Measurements from ENCODE around the gene CFAP126.
"Not testable (repeated sequence)": the region's sequence is repeated elsewhere in the genome, so short reads cannot be mapped to it uniquely, and the experiment has no call there.

Gene CFAP126, protein sequence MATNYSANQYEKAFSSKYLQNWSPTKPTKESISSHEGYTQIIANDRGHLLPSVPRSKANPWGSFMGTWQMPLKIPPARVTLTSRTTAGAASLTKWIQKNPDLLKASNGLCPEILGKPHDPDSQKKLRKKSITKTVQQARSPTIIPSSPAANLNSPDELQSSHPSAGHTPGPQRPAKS

DNA sequence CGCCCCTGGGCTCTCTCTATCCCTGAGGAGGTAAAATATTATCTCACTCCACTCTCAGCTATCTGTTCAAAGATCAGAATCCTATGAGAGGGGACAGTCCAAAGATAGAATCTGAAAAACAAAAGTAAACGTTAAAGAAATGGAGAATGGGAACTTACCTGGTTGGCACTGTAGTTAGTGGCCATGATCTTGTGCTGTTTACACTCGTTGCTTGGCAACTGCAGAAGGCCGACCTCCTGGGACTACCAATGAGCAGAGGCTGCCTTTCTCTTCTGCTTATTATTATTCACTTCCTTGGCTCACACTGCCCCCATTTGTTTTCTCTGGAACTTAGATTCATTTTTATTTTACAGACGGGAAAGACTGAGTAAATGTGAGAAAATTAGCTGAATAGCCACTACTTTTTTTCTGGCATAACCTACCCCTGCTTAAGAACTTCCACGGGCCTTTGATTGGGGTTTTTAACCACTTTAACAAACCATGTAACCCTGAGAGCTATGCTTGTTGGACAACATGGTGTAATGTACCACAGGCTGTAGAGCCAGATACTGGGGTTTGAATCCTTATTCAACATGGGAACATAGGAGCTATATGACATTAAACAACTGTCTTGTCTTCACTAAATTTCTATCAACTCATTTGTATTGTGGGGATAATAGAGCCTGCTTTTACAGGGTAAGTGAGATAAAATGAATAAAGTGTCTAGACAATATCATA lies at the start of gene CFAP126:
Gene CFAP126 (minus strand): TSS at position 193 of the 717 bp plus-strand sequence. CDS start 8 bp downstream, at position 185.
- peak; percentile 80 to 81 for DNase-seq

DNA sequence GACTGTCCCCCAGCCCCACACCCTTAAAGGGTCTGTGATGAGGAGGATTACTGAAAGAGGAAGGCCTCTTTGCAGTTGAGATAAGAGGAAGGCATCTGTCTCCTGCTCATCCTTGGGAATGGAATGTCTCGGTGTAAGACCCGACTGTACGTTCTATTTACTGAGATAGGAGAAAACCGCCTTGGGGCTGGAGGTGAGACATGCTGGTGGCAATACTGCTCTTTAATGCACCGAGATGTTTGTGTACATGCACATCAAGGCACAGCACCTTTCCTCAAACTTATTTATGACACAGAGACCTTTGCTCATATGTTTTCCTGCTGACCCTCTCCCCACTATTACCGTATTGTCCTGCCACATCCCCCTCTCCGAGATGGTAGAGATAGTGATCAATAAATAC lies 45.4 kb upstream of the CFAP126 start:
- DNase-seq: not testable (repeated sequence)

DNA sequence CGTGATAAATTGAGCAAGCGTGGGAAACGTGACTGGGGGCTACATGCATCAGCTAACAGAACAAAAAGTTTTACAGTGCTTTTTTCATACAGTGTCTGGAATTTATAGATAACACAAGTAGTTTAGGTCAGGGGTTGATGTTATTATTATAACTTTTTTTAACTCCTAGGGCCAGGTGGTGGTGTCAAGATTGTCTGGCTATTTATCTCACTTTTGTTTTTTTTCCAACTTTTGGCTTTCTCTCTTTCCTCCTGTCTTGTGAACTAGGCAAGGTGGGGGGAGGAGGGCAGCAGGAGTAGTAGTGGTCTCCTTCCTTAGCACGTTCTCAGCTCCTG lies 42.9 kb upstream of the CFAP126 start:
- not testable (repeated sequence) for DNase-seq

DNA sequence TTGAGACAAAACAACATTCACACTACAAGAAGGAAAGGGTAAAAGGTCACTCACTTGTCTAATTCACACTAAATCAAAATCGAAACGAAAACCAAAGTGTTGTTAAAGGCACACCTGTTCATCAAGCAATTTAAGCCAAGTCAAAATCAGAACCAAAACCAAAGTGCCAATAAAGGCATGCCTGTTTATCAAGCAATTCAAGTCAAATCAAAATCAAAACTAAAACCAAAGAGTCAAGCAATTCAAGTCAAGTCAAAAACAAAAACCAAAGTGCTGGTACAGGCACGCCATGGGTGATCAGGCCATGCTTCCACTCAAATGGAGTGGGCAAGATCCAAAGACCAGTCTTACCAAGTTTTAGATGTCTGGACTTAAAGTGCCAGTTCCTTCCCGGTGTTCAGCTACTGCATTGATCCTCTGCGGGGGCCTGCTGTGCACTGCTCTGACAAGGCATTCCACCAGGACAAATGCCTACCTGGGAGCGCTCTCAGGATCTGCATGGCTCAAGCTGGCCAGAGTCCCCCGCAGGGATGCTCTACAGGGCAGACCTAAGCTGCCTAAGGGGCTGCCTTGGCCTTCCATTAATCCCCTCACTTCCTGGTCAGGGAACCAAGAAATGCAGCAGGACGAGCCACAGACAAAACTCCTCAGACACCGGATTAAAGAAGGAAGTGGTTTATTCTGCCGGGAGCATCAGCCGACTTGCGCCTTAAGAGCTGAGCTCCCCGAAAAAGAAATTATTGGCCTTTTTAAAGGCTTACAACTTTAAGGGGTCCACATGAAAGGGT lies 42.4 kb upstream of the CFAP126 start:
- DNase-seq: peak in 1 of 2 donors; percentile 63

DNA sequence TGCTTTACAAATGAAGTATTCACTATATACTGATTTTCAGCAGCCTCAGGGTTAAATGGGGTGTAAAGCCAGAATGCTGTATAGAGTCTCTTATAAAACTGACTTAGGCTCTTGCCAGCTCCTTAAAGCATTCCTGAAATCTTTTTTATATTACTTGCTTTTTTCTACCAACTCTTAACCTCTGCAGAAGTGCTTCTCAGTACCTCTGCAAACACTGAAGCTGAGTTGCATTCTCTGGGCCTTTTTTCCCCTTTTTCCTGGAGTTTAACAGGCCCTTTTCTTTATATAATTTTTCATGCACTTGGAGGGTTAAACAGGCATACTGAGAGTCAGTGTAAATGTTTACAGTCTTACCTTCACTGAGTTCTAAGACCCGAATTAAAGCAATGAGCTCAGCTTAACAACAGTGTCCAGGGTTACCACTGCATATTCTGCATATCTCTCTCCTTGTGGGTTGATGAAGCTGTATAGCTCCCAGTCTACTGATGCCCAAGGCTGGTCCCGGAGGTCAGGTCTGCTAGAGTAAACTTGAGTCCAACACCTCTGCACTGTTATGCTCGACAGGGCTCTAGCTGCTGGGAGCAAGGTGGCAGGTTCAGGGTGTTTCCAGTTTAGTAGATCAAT lies 40.9 kb upstream of the CFAP126 start:
- DNase-seq: no peak

DNA sequence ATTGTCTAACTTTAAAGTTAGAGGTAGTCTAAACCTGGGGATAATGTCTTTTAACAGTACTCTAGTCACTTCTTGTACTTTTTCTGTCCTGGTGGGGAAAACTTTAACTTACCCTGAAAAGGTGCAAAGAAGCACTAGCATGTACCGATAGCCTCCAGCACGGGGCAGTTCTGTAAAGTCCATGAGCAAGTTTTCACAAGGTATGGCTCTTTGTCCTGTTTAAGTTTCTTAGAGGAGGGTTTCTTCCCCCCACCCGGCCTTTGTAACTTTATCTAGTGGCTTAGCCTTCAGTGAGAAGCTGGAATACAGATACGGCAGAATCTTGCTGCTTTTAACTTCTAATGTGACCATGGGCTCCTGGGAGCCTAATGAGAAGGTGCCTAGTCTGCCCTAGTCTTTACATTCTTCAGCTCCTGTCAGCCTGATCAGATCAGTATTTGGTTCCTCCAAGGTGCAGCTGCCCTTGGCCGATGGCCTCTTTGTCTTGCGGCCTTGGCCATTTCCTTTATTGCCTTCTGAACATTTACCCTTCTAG lies 39.8 kb upstream of the CFAP126 start:
- no peak for DNase-seq

DNA sequence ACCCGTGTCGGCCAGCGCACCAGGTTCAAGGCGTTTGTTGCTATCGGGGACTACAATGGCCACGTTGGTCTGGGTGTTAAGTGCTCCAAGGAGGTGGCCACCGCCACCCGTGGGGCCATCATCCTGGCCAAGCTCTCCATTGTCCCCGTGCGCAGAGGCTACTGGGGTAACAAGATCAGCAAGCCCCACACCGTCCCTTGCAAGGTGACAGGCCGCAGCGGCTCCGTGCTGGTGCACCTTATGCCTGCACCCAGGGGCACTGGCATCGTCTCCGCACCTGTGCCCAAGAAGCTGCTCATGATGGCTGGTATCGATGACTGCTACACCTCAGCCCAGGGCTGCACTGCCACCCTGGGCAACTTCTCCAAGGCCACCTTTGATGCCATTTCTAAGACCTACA lies 38.9 kb upstream of the CFAP126 start:
- DNase-seq: not testable (repeated sequence)

DNA sequence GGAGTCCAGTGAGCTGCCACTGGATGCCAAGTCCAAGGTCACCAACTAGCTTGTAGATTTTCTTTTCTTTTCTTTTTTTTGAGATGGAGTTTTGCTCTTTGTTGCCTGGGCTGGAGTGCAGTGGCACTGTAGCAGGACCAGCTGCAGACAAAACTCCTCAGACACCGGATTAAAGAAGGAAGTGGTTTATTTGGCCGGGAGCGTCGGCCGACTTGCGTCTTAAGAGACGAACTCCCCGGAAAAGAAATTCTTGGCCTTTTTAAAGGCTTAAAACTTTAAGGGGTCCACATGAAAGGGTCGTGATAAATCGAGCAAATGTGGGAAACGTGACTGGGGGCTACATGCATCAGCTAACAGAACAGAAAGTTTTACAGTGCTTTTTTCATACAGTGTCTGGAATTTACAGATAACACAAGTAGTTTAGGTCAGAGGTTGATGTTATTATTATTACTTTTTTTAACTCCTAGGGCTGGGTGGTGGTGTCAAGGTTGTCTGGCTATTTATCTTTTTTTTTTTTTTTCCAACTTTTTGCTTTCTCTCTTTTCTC lies 36.4 kb upstream of the CFAP126 start:
- no peak for DNase-seq

DNA sequence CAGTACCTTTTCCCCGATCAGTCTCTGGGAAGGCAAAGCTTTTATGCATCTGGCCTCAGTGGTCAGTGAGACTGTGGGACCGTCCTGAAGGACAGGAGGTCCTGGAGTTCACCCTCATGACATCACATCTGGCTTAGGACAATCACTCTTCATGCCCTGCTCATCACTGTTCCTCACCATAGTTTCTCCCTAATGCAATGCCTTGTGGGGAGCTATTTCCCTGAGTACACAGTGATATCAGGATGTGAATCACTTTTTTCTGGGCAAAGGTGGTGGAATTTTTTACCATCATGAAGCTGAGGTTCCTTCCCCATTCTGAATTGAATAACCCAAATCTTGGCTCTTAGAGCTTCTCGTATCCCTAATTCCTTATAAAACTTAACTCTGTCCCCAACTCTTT lies 34.8 kb upstream of the CFAP126 start:
- no peak for DNase-seq

DNA sequence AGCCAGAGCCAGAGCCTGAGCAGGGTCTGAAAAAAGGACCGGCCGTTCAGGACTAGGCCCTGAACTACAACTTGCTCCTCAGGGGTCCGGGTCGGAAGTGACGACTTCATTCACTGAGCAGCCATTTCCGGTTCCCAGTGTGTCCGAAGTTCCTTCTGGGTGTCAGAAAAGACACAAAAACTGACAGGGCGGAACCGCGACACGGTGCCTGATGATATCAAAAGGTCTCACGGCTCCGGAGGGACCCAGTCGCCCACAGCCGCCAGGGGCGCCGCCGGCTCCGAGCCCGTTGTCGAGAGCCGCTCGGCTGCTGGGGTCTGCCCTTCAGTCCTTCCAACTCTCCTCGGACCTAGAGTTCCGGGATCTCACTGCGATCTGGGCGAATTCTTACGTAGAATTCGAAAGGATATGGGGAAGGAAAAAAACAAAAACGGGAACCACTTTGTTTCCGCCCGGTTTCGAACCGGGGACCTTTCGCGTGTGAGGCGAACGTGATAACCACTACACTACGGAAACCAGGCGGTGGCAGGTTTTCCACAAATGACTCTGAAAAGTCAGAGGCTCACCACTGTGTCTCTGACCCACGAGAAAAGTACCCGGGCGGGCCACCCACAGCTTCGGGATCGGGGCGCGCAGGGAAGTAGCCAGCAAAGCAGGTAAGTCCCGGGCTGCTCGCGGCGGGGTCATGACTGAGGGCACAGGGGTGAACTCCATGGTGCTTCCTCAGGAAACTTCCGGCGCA lies 31.8 kb upstream of the CFAP126 start:
- peak; percentile 94 to 97 for DNase-seq

DNA sequence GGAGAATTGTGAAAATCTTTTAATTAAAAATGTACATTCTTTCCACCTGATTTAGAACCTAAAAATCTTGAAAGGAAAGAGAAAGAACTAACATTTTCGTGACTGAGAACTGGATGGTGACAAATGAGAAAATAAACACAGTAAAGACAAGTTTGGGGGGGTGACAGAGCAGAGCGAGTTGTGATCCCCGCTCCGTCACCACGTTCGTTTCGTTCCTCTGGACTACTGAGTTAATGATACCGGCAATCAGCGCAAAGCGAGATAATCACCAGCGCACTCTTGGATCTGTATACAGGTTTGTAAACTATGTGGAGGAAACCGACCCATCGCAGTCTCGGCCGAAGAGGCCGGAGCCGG lies 31.2 kb upstream of the CFAP126 start:
- DNase-seq: no peak

DNA sequence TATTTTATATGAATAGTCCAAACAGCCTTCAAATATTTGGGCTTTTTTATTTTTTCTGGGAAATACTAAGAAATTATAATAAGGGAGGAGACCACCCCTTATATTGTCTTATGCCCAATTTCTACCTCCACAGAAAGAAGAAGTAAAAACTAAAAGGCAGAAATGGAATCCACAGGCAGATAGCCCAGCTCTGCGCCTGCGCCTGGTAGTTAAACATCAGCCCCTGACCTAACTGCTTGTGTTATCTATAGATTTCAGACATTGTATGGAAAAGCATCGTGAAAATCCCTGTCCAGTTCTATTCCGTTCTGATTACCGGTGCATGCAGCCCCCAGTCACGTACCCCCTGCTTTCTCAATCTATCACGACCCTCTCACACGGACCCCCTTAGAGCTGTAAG lies 29.4 kb upstream of the CFAP126 start:
- DNase-seq: not testable (repeated sequence)

DNA sequence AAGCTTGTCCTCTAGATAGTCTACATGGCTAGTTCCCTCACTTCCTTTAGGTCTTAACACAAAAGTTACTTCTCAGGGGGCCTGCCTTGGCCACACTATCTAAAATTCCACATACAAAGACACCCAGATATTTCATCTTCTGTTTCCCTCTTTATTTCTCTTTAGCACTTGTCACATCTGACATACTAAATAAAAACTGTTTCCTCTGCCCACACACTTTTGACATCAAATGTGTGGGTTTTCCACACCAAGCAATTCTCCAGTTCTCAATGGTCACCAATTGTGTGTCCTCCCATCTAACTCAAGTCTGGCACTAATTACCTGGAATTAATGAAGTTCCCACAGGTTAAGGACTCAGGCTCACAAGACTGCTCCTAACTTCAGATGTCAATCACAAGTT lies 25.5 kb upstream of the CFAP126 start:
- no peak for DNase-seq

DNA sequence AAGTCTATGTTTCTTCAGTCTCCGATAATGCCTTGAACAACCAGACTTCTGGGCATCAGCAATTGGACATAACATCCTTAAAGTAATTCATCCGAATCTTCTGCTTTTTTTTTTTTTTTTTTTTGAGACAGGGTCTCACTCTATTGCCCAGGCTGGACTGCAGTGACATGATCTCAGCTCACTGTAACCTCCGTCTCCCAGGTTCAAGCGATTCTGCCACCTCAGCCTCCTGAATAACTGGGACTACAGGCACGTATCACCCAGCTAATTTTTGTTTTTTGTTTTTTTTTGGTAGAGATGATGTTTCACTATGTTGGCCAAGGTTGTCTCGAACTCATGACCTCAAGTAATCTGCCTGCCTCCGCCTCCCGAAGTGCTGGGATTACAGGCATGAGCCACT lies 23.9 kb upstream of the CFAP126 start:
- no peak for DNase-seq

DNA sequence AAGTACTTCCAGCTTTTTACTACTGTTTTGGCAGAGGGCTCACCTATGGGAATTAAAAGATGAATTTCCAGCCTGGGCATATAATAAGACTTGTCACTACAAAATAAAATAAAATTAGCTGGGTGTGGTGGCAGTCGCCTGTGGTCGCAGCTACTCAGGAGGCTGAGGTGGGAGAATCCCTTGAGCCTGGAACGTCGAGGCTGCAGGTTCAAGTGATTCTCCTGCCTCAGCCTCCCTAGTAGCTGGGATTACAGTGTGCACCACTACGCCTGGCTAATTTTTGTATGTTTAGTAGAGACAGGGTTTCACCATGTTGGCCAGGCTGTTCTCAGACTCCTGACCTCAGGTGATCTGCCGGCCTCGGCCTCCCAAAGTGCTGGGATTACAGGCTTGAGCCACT lies 23.5 kb upstream of the CFAP126 start:
- DNase-seq: not testable (repeated sequence)

DNA sequence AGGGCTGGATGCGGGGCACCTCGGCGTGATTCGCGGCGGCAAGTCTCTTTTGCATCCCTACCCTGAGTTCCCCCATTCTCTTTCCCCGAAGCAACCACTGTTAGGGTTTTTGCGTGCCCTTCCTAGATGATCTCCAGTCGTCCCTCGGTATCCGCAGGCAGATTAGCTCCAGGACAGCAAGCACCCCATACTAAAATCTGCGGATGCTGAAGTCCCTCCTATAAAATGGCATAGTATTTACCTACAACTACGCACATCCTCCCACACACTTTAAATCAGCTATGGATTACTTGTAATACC lies 22.8 kb upstream of the CFAP126 start:
- no peak for DNase-seq

DNA sequence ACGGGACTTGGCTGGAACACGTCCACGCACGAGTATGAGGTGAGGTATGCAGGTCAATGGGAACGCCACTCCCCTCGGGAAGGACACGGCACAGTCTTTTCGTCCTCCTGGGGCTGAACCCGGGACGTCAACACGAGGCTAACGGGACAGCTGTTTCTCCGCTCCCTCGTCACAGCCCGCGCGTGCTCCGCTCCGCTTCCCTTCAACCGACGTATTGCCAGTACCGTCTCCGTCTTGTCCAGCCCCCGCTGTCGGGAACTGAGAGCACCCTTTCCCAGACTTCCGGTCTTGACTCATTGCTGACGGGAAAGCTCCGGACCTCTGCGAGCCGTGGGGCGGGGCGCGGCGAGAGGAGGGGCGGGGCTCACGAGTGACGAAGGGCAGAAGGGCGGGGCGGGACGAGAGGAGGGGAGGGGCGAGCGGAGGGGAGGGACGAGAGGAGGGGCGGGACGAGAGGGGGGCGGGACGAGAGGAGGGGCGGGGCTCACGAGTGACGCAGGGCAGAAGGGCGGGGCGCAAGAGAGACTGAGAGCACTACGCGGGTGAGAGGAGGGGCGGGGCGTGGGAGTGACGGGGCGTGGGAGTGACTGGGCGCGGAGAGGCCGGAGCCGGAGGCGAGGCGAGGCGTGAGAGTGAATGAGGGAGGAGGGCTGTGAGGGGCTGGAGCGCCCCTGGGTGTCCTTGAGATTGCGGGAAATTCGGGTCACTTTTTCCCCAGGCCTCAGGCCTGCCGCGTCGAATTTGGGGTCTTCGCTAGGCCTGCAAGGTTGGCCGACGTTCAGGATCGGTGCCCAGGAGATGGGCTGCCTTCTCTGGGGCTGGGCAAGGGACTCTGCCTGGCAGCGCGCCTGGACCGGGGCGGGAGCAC lies 22.2 kb upstream of the CFAP126 start:
- peak; percentile 95 for DNase-seq

DNA sequence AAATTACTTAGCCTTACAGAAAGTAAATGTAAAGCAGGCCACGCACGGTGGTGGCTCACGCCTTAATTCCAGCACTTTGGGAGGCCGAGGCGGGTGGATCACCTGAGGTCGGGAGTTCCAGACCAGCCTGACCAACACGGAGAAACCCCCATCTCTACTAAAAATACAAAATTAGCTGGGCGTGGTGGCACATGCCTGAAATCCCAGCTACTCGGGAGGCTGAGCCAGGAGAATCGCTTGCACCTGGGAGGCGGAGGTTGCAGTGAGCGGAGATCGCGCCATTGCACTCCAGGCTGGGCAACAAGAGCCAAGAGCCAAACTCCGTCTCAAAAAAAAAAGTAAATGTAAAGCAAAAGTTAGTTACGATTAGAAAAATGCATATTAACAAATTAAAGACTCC lies 21.5 kb upstream of the CFAP126 start:
- DNase-seq: not testable (repeated sequence)

DNA sequence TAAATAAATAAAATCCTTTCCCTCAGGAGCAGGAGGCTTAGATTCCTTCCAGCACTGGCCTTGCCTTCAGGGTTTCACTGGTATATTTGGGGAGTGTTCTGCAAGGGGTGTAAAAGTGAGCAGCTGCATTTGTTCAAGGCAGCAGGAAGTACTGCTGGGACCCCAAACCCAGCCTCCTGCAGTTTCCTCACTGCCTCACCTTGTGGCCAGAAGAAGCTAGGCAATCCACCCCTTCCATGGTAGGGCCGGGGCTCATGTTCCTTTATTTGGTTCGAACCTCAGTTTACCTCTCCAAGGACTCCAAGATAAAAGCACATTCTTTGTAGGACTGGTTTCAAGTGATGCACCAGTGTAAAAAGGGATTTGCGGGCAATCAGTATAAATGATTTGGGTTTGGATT lies 21.0 kb upstream of the CFAP126 start:
- no peak for DNase-seq

DNA sequence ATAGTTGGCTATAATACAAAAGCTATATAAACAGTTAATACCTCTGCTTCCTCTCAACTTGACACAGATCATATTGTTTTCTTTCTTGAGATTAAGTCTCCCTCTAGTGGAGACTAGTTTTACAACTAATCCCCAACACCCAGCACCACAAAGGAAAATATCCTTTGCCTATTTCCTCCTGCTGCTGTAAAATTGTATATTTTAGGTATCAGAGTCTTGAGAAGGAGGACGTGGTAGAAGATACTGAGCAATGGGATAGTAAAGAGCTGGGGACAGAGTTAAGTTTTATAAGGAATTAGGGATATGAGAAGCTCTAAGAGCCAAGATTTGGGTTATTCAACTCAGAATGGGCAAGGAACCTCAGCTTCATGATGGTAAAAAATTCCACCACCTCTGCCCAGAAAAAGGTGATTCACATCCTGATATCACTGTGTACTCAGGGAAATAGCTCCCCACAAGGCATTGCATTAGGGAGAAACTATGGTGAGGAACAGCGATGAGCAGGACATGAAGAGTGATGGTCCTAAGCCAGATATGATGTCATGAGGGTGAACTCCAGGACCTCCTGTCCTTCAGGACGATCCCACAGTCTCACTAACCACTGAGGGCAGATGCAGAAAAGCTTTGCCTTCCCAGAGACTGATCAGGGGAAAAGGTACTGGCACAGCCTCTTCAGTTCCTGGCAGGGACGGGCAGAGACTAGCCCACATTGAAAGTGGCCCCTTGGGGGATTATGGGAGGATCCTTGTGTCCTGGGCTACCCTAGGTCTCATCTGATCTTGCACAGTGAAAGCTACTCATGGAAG lies 14.7 kb upstream of the CFAP126 start:
- DNase-seq: peak in 1 of 2 donors; percentile 68

DNA sequence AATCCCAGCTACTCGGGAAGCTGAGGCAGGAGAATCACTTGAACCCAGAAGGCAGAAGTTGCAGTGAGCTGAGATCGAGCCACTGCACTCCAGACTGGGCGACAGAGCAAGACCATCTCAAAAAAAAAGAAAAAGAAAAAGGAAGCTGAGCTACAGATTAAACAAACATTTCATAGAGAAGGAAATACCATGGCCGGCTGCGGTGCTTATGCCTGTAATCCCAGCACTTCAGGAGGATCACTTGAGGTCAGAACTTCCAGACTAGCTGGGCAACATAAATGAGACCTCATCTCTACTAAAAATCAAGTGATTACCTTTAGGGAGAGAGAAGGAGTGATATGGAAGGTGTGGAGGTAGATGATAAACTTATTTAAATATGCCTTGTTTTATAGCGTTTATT lies 14.0 kb upstream of the CFAP126 start:
- DNase-seq: no peak
